Memory B cell (primary cell): ENCODE measurements around the gene ZNF443.
A peak's percentile ranks its signal among the peaks of the same experiment; 100 is the strongest.
"Not testable (repeated sequence)": the region's sequence is repeated elsewhere in the genome, so short reads cannot be mapped to it uniquely, and the experiment has no call there.

Experiments
- ATAC-seq: fragments of 150-1000 bp; cut with Tn5 transposase; 2 replicates; pipeline ENCODE4 v1.10.0; 2021; ENCODE audit warnings: low read depth, mild to moderate bottlenecking, moderate library complexity
- DNase-seq, 2 donors: peaks; one replicate each; pipeline ENCODE4 v3.0.0; 2022; ENCODE audit warnings: low spot score in 2 of 2
- H3K27ac Mint-ChIP-seq: one replicate; pipeline ENCODE4 v1.8.0; 2022; ENCODE audit warnings: mild to moderate bottlenecking, moderate library complexity, mixed read lengths
- H3K27me3 Mint-ChIP-seq: one replicate; pipeline ENCODE4 v1.8.0; 2022; ENCODE audit warnings: mixed read lengths
- H3K36me3 Mint-ChIP-seq: one replicate; pipeline ENCODE4 v1.8.0; 2022; ENCODE audit warnings: mild to moderate bottlenecking, mixed read lengths
- H3K4me1 Mint-ChIP-seq: one replicate; pipeline ENCODE4 v1.8.0; 2022; ENCODE audit warnings: mixed read lengths
- H3K4me3 Mint-ChIP-seq: one replicate; pipeline ENCODE4 v1.8.0; 2022; ENCODE audit warnings: mild to moderate bottlenecking, moderate library complexity, mixed read lengths
- H3K9me3 Mint-ChIP-seq: one replicate; pipeline ENCODE4 v1.8.0; 2022; ENCODE audit warnings: mixed read lengths

The ZNF443 gene

DNA sequence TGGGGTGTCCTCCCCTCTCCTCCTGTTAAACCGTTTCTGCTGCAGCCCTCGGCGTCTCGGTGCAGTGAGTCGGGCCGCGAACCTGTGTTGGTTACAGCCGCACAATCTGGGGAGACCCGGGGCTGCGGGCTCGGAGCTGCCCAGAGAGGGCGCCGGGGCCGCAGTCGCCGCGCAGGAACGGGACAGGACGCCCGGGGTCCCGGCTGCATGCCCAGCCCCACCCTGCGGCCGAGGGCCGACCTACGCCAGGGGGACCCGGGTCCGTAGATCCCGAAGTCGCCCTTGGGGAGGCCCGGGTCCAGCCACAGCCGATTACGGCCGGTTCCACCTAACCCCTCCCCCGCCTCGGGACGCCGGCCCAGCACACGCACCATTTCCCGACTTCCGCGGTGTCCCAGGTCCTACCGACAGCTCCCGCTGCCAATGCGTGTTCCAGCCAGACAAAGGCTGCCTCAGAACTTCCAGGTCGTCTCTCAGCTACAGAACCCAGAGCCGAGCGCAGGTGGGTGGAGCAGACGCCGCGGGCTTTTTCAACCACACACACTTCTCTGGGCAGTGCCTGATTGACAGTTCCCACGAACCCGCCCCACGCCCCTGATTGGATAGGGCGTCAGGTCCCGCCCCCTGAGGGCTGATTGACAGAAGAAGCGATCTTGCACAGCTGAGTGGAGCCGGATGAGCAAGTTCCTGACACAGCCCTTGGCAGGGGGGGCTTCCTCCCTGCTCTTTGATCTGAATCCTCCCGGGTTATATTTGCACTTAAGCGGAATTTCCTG is at the start of gene ZNF443:
Gene ZNF443, minus strand, starts transcription at position 481 of the 776 bp plus-strand sequence. Its CDS starts 107 bp downstream, at position 374.
- Mint-ChIP-seq H3K27me3 (no peaks in the 10 kb centered on the region), H3K4me3 (peak within 1 kb of the TSS; percentile 99), H3K9me3 (peaks cover 8% of the 10 kb centered on the region), H3K27ac (peak within 1 kb of the TSS; percentile 79), H3K36me3 (peaks cover 5% of the 10 kb centered on the region), H3K4me1 (peaks cover 10% of the 10 kb centered on the region)
- DNase-seq (peak; percentile 98 to 99), ATAC-seq (peak; percentile 96)

DNA sequence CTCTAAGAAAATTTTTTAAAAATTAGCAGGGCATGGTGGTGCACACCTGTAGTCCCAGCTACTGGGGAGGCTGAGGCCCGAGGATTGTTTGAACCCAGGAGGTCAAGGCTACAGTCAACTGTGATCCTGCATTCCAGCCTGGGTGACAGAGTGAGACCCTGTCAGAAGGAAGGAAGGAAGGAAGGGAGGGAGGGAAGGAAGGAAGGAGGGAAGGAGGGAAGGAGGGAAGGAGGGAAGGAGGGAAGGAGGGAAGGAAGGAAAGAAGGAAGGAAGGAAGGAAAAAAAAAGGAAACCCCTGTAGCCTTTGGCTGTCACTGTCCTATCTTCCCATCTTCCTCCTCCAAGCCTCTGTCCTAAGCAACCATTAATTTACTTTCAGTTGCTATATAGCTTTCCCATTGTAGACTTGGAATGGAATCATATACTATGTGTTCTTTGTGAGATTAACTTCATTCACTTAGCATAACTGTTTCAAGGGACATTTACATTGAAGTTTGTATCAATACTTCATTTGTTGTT is 45.5 kb upstream of the ZNF443 start:
- not testable (repeated sequence) for ATAC-seq, H3K4me3 Mint-ChIP-seq, DNase-seq, H3K36me3 Mint-ChIP-seq, H3K27me3 Mint-ChIP-seq, H3K9me3 Mint-ChIP-seq, H3K27ac Mint-ChIP-seq
- H3K4me1 Mint-ChIP-seq, result peaks cover 25% of the 10 kb centered on the region

DNA sequence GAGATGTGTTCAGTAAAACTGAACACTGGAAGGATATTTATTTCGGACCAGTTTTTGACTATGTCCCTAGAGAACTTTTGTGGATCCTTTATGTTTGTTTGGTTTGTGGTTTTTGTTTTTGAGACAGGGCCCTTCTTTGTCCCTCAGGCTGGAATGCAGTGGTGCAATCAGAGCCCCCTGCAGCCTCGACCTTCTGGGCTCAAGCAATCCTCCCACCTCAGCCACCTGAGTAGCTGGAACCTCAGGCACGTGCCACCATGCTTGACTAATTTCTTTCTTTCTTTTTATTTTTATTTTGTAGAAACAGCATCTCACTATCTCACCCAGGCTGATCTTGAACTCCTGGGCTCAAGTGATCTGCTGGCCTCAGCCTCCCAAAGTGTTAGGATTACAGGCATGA is 44.8 kb upstream of the ZNF443 start:
- no peaks in the 10 kb centered on the region for H3K36me3 Mint-ChIP-seq
- no peak for ATAC-seq
- no peak overlapping the region for H3K27ac Mint-ChIP-seq

DNA sequence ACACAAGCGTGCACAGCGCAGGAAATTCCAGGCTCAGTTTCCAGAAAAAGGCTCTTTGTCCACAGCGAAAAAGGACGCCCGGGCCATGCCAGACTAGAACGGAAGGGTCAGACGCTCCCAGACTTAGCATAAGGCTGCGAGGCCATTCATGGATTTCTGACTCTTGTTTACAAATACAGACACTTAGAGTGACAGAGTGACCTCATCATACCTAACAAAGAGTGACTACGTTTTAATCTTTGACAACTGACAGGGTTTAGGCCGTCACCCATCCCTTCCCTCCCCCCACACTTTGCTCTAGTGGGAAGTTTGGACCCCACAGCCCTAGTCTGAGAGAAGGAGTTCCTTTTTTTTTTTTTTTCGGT is 44.2 kb upstream of the ZNF443 start:
- H3K36me3 Mint-ChIP-seq, result no peaks in the 10 kb centered on the region
- ATAC-seq (no peak), DNase-seq (no peak)
- peak overlapping the region; percentile 96 for H3K4me3 Mint-ChIP-seq
- no peaks in the 10 kb centered on the region for H3K27me3 Mint-ChIP-seq
- H3K4me1 Mint-ChIP-seq, result peaks cover 25% of the 10 kb centered on the region
- no peaks in the 10 kb centered on the region for H3K9me3 Mint-ChIP-seq
- H3K27ac Mint-ChIP-seq, result peak overlapping the region; percentile 91

More for the DNA sequence above, 44.8 kb upstream of the ZNF443 start:
- no peaks in the 10 kb centered on the region for H3K9me3 Mint-ChIP-seq
- DNase-seq, result no peak
- H3K27me3 Mint-ChIP-seq, result no peaks in the 10 kb centered on the region
- peak overlapping the region; percentile 96 for H3K4me3 Mint-ChIP-seq
- H3K4me1 Mint-ChIP-seq, result peaks cover 25% of the 10 kb centered on the region

DNA sequence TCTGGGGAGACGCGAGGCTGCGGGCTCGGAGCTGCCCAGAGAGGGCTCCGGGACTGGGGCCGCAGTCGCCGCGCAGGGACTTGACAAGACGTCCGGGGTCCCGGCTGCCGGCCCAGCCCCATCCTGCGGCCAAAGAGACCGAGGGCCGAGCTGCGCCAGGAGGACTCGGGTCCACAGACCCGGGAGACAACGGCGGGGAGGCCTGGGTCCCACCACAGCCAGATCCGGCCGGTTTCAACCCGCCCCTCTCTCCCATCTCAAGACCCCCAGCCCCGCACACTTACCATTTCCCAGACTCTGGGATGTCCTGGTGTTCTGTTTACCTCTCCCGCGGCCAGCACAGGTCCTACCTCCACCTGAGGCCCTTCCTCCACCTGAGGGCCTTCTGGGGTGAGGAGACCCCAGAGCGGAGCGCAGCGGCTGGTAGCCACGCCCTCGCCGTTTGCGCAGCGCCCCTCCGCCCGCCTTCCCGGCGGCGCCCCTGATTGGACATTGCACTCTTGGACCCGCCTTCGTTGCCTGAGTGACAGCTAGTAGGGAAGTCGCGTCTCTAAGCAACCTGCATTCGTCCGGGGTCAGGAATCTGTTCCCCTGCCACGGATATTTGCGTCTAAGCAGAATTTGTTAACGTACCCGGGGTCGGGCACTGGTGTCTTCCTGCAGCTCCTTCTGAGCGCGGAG is 43.7 kb upstream of the ZNF443 start, which contains the start of gene ZNF709:
Gene ZNF709, minus strand, starts transcription at position 446 of the 681 bp plus-strand sequence. Its CDS starts 159 bp downstream, at position 287.
- Mint-ChIP-seq H3K4me3 (peak within 1 kb of the TSS; percentile 96), H3K27me3 (no peaks in the 10 kb centered on the region), H3K36me3 (no peaks in the 10 kb centered on the region), H3K4me1 (peaks cover 25% of the 10 kb centered on the region), H3K27ac (peak within 1 kb of the TSS; percentile 91), H3K9me3 (no peaks in the 10 kb centered on the region)
- DNase-seq (peak; percentile 86 to 88), ATAC-seq (peak; percentile 97)

DNA sequence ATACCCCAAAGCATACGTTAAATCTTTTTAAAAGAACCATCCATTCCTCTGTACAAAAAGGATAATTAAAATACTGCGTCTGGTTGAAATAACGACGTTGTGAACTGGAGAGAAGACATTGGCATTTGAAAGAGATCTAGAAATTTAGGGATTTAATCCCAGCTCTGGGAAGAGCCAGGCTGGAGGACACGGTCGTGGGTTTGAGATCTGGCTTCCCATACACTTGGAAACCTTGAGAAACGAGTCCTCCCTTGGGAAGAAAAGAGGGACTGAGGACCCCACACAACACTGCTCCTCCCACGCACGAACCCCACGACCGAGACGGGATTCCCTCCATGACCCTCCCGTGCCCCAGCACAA is 43.2 kb upstream of the ZNF443 start:
- DNase-seq (no peak), ATAC-seq (no peak)
- Mint-ChIP-seq H3K4me1 (peaks cover 25% of the 10 kb centered on the region), H3K27ac (peak overlapping the region; percentile 70), H3K4me3 (peak overlapping the region; percentile 96), H3K9me3 (no peaks in the 10 kb centered on the region), H3K36me3 (no peaks in the 10 kb centered on the region), H3K27me3 (no peaks in the 10 kb centered on the region)

DNA sequence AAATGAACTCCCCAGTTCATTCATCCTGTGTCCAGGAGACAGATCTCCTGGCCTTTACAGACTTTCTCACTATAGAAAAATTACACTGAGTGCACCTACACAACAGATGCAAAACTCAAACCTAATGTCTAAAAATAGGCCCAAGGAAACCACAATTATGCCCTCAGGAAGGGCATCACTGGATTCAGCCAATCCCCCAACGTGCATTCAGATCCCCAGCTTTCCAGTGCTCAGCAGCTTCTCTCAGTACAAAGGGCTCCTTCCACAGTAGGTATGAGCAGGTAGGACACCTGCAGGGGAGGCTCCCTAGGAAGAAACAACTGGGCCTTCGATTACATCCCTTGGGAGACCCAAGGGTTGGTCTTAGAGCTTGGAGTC is 41.7 kb upstream of the ZNF443 start:
- no peaks in the 10 kb centered on the region for H3K27me3 Mint-ChIP-seq
- peak overlapping the region; percentile 82 for H3K27ac Mint-ChIP-seq
- ATAC-seq (peak; percentile 28), DNase-seq (no peak)
- peaks cover 36% of the 10 kb centered on the region for H3K4me1 Mint-ChIP-seq
- H3K36me3 Mint-ChIP-seq, result no peaks in the 10 kb centered on the region
- no peaks in the 10 kb centered on the region for H3K9me3 Mint-ChIP-seq
- H3K4me3 Mint-ChIP-seq, result peak overlapping the region; percentile 45

DNA sequence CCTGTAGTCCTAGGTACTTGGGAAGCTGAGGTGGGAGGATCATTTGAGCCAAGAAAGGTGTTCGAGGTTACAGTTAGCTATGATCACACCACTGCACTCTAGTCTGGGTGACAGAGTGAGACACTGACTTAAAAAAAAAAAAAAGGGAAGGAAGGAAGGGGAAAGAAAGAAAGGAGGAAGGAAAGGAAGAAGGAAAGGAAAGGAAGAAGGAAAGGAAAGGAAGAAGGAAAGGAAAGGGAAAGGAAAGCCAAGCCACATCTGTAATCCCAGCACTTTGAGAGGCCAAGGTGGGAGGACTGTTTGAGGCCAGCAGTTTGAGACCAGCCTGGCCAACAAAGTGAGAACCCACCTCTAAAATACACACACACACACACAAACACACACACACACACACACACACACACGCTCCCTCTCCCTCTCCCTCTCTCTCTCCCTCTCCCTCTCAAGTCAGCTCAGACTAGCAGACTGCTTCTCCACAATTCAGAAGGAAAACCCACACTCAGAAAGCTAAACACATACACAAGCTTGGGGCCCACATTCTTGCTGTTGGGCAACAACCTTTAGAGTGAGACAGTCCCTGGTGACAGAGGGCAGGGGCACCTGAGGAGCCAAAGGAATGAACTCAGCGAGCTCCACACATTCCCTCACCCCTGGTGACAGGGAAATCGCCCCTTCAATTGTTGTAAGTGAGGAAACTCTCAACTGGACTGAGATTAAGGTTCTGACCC is 41.1 kb upstream of the ZNF443 start:
- DNase-seq (no peak), ATAC-seq (no peak)
- Mint-ChIP-seq H3K27ac (peak overlapping the region; percentile 82), H3K27me3 (no peaks in the 10 kb centered on the region), H3K9me3 (no peaks in the 10 kb centered on the region), H3K4me3 (peak overlapping the region; percentile 61), H3K36me3 (no peaks in the 10 kb centered on the region), H3K4me1 (peaks cover 36% of the 10 kb centered on the region)

DNA sequence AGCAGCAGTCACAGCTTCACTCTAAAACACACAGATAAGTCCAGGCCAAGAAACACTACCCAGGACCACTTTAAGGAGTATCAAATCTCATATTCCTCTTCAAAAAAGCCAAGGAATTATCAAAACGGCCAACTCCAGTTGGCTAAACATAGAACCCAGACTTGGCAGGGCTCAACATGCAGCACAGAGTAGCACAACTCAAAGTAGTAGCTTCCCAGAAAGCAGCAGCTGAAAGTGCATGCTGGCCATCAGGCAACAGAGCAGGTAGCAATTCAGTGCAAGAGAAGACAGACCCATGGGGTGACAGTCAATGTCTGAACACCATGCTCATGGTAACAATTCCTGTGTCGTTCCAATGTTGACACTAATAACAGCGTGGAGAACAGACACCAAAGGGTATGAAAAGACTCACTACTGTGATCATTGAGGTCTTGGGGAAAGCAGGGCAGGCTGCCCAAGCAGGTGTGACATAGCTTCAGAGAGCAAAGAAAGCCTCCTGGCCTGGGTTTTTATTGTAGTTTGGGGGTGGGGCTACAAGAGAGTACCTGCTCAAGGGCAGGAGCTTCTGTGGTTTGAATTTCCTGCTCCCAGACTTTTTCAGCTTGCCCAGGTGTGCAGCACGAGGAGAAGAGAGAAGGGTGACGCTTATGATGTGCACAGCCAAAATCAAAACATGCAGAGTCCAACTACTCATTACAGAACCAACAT is 37.6 kb upstream of the ZNF443 start:
- Mint-ChIP-seq H3K9me3 (no peaks in the 10 kb centered on the region), H3K27ac (no peak overlapping the region), H3K36me3 (peaks cover 1% of the 10 kb centered on the region), H3K27me3 (no peaks in the 10 kb centered on the region), H3K4me3 (no peak overlapping the region), H3K4me1 (peaks cover 36% of the 10 kb centered on the region)
- DNase-seq (no peak), ATAC-seq (no peak)

DNA sequence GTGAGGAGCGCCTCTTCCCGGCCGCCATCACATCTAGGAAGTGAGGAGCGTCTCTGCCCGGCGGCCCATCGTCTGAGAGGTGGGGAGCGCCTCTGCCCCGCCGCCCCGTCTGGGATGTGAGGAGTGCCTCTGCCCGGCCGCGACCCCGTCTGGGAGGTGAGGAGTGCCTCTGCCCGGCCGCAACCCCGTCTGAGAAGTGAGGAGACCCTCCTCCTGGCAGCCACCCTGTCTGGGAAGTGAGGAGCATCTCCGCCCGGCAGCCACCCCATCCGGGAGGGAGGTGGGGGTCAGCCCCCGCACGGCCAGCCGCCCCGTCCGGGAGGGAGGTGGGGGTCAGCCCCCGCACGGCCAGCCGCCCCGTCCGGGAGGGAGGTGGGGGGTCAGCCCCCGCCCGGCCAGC is 26.8 kb upstream of the ZNF443 start:
- DNase-seq, H3K27me3 Mint-ChIP-seq, H3K27ac Mint-ChIP-seq, ATAC-seq, H3K4me1 Mint-ChIP-seq, H3K4me3 Mint-ChIP-seq: not testable (repeated sequence)
- peaks cover 40% of the 10 kb centered on the region for H3K36me3 Mint-ChIP-seq
- H3K9me3 Mint-ChIP-seq, result peaks cover 18% of the 10 kb centered on the region

DNA sequence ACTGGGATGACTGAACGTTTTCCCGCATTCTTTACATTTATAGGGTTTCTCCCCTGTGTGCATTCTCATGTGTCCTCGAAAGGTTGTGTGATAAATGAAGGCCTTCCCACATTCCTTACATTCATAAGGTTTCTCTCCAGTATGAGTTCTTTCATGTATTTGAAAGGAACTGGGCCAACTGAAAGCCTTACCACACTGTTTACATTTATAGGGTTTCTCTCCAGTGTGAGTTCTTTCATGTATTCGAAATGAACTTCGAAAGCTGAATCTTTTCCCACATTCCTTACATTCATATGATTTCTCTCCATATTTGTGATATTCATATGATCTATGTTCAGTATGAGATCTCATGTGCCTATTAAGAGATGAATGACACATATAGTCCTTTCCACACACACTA is 24.4 kb upstream of the ZNF443 start:
- ATAC-seq (no peak), DNase-seq (no peak)
- H3K9me3 Mint-ChIP-seq, result peaks cover 17% of the 10 kb centered on the region
- no peak overlapping the region for H3K4me3 Mint-ChIP-seq
- H3K4me1 Mint-ChIP-seq, result no peaks in the 10 kb centered on the region
- no peaks in the 10 kb centered on the region for H3K27me3 Mint-ChIP-seq
- H3K36me3 Mint-ChIP-seq, result peaks cover 42% of the 10 kb centered on the region
- H3K27ac Mint-ChIP-seq, result no peak overlapping the region

DNA sequence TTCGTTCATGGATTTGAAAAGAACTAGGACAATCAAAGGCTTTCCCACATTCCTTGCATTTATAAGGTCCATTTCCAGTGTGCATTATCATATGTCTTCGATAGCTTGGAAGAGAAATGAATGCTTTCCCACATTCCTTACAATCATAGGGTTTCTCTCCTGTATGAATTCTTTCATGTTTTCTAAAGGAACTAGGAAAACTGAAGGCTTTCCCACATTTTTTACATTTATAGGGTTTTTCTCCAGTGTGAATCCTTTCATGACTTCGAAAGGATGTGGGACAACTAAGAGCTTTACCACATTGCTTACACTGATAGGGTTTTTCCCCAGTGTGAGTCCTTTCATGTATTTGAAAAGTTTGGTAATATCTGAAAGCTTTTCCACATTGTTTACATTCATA is 23.9 kb upstream of the ZNF443 start:
- Mint-ChIP-seq H3K4me1 (no peaks in the 10 kb centered on the region), H3K4me3 (no peak overlapping the region), H3K36me3 (peaks cover 39% of the 10 kb centered on the region), H3K27me3 (no peaks in the 10 kb centered on the region), H3K9me3 (peaks cover 17% of the 10 kb centered on the region), H3K27ac (no peak overlapping the region)
- DNase-seq (no peak), ATAC-seq (no peak)

DNA sequence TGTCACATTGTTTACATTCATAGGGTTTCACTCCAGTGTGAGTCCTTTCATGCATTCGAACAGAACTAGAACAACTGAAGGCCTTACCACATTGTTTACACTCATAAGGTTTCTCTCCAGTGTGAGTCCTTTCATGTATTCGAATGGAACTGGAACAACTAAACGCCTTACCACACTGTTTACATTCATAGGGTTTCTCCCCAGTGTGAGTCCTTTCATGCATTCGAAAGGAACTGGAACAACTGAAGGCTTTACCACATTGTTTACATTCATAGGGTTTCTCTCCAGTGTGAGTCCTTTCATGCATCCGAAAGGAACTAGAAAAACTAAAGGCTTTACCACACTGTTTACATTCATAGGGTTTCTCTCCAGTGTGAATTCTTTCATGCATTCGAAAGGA is 23.3 kb upstream of the ZNF443 start:
- H3K4me1 Mint-ChIP-seq, H3K4me3 Mint-ChIP-seq, H3K27me3 Mint-ChIP-seq, H3K27ac Mint-ChIP-seq, ATAC-seq, DNase-seq: not testable (repeated sequence)
- Mint-ChIP-seq H3K9me3 (peaks cover 19% of the 10 kb centered on the region), H3K36me3 (peaks cover 39% of the 10 kb centered on the region)
